ENCODE results near the gene NRF1. TPM values are rescaled to one million over a fixed set of nuclear protein-coding genes. Genes with fewer than 3 reads are reported as not detected.
"Not testable (repeated sequence)": the region's sequence is repeated elsewhere in the genome, so short reads cannot be mapped to it uniquely, and the experiment has no call there.

The NRF1 gene
- total RNA-seq, 1 donor from 2014 or later: 15.1 TPM

DNA sequence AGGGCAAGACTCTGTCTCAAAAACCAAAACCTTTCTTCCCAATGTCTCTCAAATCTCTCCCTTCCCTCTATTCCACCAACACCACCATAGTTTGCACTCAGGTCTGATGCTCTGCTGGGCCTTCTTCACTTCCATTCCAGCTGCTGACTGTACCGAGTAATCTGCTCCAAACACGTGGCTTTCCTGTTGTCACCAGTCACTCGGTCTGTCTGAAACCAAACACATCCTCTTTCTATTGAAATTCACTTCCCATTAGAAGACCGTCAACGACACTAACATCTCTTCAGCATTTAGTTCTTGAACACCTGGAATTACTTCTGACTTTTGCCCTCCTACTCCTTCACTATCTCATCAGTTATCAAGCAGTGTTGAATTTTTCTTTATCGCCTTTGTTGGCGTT, 4.7 kb upstream of the NRF1 start:
- DNase-seq (ENCODE audit: low read depth): no peak

DNA sequence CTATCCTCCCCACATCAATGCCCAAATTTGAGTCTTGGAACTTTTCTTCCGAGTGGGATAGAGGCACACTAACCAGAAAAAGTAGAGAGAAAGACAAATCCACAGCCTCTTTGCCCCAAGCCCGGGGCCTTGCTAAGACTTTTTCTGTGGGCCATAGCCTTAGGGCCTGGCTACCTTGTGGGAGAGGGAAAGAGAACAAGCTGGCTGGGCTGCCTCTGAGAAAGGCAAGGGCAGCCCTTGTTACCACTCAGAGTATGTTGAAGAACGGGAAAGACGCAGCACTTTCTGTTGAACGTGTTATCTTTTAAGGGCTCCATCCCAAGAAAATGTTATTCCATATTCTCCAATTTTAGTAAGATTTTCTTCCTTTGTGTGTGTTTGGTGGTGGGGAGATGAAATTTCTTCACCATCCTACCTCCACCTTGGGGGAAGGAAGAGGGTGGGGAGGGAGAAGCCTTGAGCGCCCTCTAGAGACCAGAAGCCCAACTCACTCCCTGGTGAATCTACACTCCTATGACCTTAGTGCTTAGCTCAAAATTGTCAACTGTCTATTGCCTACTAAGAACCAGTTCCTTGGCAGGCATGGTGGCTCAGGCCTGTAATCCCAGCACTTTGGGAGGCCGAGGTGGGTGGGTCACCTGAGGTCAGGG, 3.9 kb upstream of the NRF1 start:
- DNase-seq (ENCODE audit: low read depth): peak; percentile 57

- DNase-seq (ENCODE audit: low read depth): peak; percentile 73
Observed at GRCh38 chr7:129609666-129610065, 1.9 kb upstream of the NRF1 start.

DNA sequence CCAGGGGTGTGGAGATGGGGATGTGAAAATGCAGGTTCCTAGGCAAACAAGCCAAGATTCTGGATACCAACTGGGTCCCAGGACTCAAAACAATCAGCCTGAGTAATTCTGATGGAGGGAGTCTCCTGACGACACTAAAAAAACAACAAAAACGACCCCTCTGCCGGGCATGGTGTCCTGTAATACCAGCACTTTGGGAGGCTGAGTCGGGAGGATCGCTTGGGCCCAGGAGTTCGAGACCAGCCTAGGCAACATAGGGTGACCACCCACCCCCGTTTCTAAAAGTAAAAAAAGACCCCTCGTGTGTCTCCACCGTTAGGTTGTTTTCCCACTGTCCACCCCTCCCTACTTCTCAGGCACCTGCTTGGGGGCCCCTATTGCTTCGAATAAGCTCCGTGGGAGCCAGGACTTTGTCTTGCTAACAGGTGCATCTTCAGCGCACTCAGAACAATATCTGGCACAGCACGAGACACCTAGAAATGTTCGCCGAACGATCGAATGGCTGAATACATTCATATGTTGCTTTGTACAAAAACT, 743 bp upstream of the NRF1 start:
- peak; percentile 68 for DNase-seq (ENCODE audit: low read depth)

GRCh38 chr7:129612112-129613015, 844 bp downstream of the NRF1 start:
- peak; percentile 60 for DNase-seq (ENCODE audit: low read depth)

DNA sequence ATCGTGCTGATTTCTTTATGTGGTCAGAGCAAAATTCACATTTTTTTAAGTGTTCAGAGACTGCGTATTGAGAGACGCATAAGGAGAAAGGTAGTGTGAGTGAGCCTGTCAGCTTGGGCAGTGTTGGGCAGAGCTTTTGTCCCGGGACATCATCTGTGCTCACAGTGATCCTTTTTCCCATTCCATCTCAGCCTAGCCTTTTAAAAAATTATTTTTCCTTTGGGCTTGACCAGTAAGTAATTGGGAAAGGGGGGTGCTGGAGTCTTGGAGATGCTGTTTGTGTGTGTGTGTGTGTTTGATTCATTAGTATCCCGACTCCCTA, 1.5 kb downstream of the NRF1 start:
- no peak for DNase-seq (ENCODE audit: low read depth)

DNA sequence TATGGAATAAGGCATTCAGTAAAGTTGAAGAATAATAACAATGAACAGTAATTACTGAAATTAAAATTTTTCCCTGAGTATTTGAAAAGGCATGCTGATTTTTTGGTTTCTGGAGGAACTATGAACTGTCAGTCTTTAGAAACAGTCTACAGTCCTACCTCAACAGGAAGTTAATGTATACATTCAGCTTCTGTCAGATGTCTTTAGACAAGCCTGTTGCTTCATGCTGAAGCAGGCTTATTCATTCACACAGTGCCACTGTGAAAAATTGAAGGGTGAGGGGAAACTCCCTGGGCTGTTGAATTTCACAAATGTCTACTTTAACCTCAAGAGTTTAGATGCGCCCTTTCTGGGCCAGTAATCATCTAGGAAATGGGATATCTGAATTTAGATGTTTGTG, 3.5 kb downstream of the NRF1 start:
- no peak for DNase-seq (ENCODE audit: low read depth)

- no peak for DNase-seq (ENCODE audit: low read depth)
Observed at GRCh38 chr7:129616530-129616929, 5.0 kb downstream of the NRF1 start.

DNA sequence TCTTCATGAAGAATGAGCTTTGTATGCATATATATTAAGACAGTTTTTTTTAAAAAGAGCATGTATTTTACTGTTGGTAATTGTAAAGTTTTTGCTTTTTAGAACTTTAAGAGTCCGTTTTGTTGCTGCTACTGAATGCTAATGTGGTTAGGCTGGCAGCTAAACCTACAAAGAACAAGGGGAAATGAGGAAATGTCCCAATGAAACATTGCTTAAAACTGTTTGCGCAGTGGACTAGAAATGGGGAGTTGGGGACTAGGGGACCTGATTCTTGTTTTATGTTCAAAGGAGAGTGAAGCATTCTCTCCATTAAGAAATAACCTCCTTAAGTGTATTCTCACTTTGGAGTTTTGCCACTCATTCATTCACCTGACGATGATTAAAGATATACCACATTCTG, 5.7 kb downstream of the NRF1 start:
- DNase-seq (ENCODE audit: low read depth): no peak

DNA sequence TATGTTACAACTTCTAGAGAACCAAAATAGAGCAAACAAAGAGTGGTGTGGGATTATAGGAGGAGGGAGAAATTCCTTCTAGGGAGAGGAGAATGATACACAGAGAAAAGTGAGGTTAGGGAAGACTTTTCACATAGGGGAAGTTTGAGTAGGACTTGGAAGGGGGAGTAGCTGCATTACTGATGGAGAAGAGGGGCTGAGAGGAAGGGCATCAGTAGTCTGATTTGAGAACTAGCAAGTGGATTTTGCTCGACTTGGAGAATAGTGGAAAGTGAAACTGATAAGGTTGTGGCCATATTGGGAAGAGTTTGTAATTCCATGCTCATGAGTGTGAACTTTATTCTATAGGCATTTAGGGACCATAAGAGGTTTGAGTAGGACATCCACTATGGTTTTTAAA, 6.1 kb downstream of the NRF1 start:
- no peak for DNase-seq (ENCODE audit: low read depth)

DNA sequence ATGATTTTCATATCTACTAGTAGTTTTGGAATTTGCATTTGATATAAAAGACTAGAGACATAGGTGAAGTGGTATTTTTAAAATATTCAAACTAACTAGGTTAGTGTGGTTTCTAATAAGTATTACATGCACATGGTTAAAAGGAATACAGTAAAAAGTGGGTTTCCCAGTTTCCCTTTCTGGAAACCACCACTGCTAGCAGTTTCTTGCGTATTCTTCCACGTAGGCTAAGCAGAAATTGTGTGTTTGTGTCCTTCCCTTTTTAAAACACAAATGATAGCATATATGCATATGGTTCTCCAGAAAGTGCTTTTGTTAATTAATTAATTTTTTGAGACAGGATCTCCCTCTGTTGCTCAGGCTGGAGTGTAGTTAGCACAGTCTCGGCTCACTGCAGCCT, 15.4 kb downstream of the NRF1 start:
- no peak for DNase-seq (ENCODE audit: low read depth)

- DNase-seq (ENCODE audit: low read depth): no peak
Observed at GRCh38 chr7:129630341-129630740, 18.8 kb downstream of the NRF1 start.

DNA sequence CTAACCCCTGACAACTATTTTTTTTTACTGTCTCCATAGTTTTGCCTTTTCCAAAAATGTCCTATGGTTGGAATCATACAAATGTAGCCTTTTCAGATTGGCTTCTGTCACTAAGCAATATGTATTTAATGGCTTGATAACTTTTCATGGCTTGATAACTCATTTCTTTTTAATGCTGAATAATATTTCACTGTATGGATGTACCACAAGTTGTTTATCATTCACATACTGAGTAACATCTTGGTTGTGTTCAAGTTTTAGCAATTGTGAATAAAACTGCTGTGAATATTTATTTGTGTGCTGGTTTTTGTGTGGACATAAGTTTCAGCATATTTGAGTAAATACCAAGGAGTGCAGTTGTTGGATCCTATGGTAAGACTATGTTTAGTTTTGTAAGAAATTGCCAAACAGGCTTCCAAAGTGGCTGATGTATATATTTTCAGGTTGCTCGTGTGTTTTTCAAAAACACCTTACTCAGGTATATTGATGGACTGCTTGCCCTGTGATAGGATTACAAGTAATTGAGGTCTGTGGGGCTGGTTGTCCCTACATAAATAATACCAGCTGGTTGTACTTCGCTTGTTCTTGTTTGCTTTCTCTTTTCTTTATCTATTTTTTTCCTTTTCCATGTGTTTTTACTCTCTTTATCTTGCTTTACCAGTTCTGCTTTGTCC, 23.0 kb downstream of the NRF1 start:
- no peak for DNase-seq (ENCODE audit: low read depth)

GRCh38 chr7:129635300-129636029, 23.9 kb downstream of the NRF1 start:
- DNase-seq (ENCODE audit: low read depth): peak; percentile 85

GRCh38 chr7:129636030-129636550, 24.6 kb downstream of the NRF1 start:
- not testable (repeated sequence) for DNase-seq (ENCODE audit: low read depth)

DNA sequence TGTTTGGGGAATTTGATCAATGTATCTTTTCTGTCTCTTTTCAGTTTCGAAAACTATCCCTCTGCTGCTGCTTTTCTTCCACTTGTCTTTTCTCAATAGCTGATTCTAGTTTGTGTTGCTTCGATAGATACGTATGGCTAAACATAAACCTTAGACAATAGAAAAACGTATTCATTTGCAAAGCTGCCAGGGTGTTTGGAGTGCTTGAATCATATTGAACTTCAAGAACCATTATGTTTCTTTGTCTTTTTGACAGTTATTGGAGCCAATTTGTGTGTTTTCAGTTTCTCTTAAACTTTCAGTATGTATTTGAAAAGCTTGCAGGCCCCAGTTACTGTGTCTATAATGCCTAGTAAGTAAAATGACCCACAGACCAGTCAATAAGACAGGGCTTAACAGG, 25.1 kb downstream of the NRF1 start:
- no peak for DNase-seq (ENCODE audit: low read depth)

DNA sequence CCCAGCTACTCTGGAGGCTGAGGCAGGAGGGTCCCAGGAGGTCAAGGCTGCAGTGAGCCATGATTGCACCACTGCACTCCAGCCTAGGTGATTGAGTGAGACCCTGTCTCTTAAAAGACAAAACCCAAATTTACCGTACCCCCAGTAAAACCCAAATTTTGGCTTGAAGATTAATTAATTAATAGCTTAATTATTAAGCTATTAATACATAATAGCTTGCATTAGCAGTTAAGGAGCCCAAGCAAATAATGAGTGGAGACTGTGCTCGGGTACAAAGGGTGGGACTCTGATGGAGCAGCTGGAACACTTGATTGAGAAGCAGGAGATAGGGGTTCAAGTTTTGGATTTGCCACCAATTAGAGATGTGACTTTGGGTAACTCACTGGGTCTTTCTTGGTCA, 28.9 kb downstream of the NRF1 start:
- no peak for DNase-seq (ENCODE audit: low read depth)

GRCh38 chr7:129642871-129643549, 31.5 kb downstream of the NRF1 start:
- DNase-seq (ENCODE audit: low read depth): no peak

GRCh38 chr7:129643550-129644170, 32.1 kb downstream of the NRF1 start:
- no peak for DNase-seq (ENCODE audit: low read depth)

GRCh38 chr7:129644634-129645230, 33.2 kb downstream of the NRF1 start:
- DNase-seq (ENCODE audit: low read depth): peak; percentile 66

Measured in myocyte (in vitro differentiated cells).